K562 (cell line): ENCODE measurements around the gene SLC38A11. TPM values are rescaled to one million over a fixed set of nuclear protein-coding genes. Genes with fewer than 3 reads are reported as not detected.

Source experiments
- ATAC-seq: fragments of 200-7000 bp; cut with Tn5 transposase; 3 replicates; pipeline ENCODE4 v1.9.1; 2020; ENCODE audit warnings: moderate library complexity
- BruUV-seq: library from RNA; stranded (reverse); fragments of 400-500 nt; replicated peaks from 2 replicates; lab custom pipeline; 2021; lab: Mats Ljungman, UMichigan
- CTCF ChIA-PET: fragments of 300-600 bp; formaldehyde crosslinking; extraction: SDS; loops from one replicate; lab custom pipeline; 2021; ENCODE audit warnings: low intra/inter-chr PET ratio; lab: Yijun Ruan, JAX
- POLR2A ChIA-PET: fragments of 300-600, 350-650 bp; sonication (Branson Sonifier 250); formaldehyde crosslinking; extraction: SDS; loops from one replicate; lab custom pipeline; 2021; ENCODE audit warnings: antibody characterized with exemption, inconsistent platforms; lab: Yijun Ruan, JAX
- DNase-seq, 4 experiments: peaks; one replicate each; pipeline versions ENCODE4 v3.0.0 to v3.0.0-alpha.2; 2011 to 2018; ENCODE audit warnings: low spot score in 3 of 4, mixed read lengths in 3 of 4; ENCODE audit errors: extremely low read depth in 1 of 4
- FAIRE-seq: peaks from 2 replicates; lab custom pipeline; 2011; peaks lifted over from hg19 to GRCh38; lab: Jason Lieb, UNC
- H2AFZ ChIP-seq: 2 replicates; pipeline ENCODE4 v1.6.0; 2011; ENCODE audit warnings: low read depth, low read length, control low read depth, inconsistent platforms
- H3K27ac ChIP-seq: fragments of 200-600 bp; 3 replicates; pipeline ENCODE4 v1.8.0; 2011; ENCODE audit warnings: low read depth, mild to moderate bottlenecking, control low read depth, inconsistent platforms, low read length, moderate library complexity, mixed read lengths; ENCODE audit errors: extremely low read depth
- H3K27me3 ChIP-seq, 2 experiments: fragments of 300-600 bp in 1 of 2; 2 replicates in 1 of 2; 3 replicates in 1 of 2; pipeline versions ENCODE4 v1.6.0 to v1.8.0; 2011; ENCODE audit warnings: inconsistent platforms in 2 of 2, low read length in 2 of 2, mild to moderate bottlenecking in 1 of 2, mixed read lengths in 1 of 2, moderate library complexity in 1 of 2; ENCODE audit not compliant: control insufficient read depth in 2 of 2, insufficient read depth in 2 of 2
- H3K36me3 ChIP-seq: fragments of 300-600 bp; 3 replicates; pipeline ENCODE4 v1.8.0; 2011; ENCODE audit warnings: mild to moderate bottlenecking, low read length, inconsistent platforms; ENCODE audit not compliant: control insufficient read depth, insufficient read depth
- H3K4me1 ChIP-seq, 2 experiments: fragments of 200-600 bp in 1 of 2; replicated peaks in 1 of 2; 2 replicates in 1 of 2; 3 replicates in 1 of 2; pipeline versions ENCODE4 v1.5.1 to v1.8.0; 2011; ENCODE audit warnings: inconsistent platforms in 2 of 2, low read length in 2 of 2, mild to moderate bottlenecking in 1 of 2, mixed read lengths in 1 of 2, moderate library complexity in 1 of 2; ENCODE audit not compliant: control insufficient read depth in 2 of 2, insufficient read depth in 2 of 2
- H3K4me2 ChIP-seq: 2 replicates; pipeline ENCODE4 v1.6.1; 2011; ENCODE audit warnings: low read length, control low read depth, inconsistent platforms, mixed read lengths; ENCODE audit not compliant: insufficient read depth
- H3K4me3 ChIP-seq: fragments of 200-600 bp; sonication (generic), shearing (Covaris generic); 2 replicates; pipeline ENCODE4 v1.5.1; 2016; ENCODE audit warnings: control low read depth, inconsistent platforms
- H3K79me2 ChIP-seq: fragments of 200-600 bp; 3 replicates; pipeline ENCODE4 v1.8.0; 2011; ENCODE audit warnings: low read length, inconsistent platforms; ENCODE audit not compliant: control insufficient read depth, insufficient read depth
- H3K9ac ChIP-seq, 2 experiments: 2 replicates each; pipeline versions ENCODE4 v1.6.0 to v1.6.1; 2011; ENCODE audit warnings: low read depth in 2 of 2, low read length in 2 of 2, control low read depth in 1 of 2, inconsistent platforms in 1 of 2, mild to moderate bottlenecking in 1 of 2, mixed read lengths in 1 of 2; ENCODE audit not compliant: insufficient read depth in 1 of 2
- H3K9me1 ChIP-seq: one replicate; pipeline ENCODE4 v1.6.0; 2011; ENCODE audit warnings: inconsistent platforms, mild to moderate bottlenecking, low read length, moderate library complexity; ENCODE audit not compliant: control insufficient read depth, insufficient read depth
- H3K9me3 ChIP-seq: replicated peaks from 2 replicates; pipeline ENCODE4 v1.5.1; 2011; ENCODE audit warnings: low read depth, low read length, inconsistent platforms; ENCODE audit not compliant: control insufficient read depth, insufficient read depth
- H4K20me1 ChIP-seq: replicated peaks from 2 replicates; pipeline ENCODE4 v1.6.1; 2011; ENCODE audit warnings: low read length, inconsistent platforms, mixed read lengths; ENCODE audit not compliant: control insufficient read depth, insufficient read depth
- DIDO1 ChIP-seq: fragments of 450-650 bp; IDR thresholded peaks from 2 replicates; pipeline ENCODE4 v1.6.1; 2016; ENCODE audit warnings: low read depth, missing biosample characterization, missing genetic modification characterization
- KLF13 ChIP-seq: fragments of 450-650 bp; IDR thresholded peaks from 2 replicates; pipeline ENCODE4 v1.6.1; 2016; ENCODE audit warnings: missing genetic modification characterization, low read depth, mild to moderate bottlenecking, missing compliant biosample characterization, moderate library complexity, borderline replicate concordance
- WHSC1 ChIP-seq: IDR thresholded peaks from one replicate; pipeline ENCODE4 v1.6.1; 2012; ENCODE audit warnings: low read length, control low read depth, inconsistent platforms
- ZNF589 ChIP-seq: fragments of 200-800 bp; sonication (Bioruptor generic); IDR thresholded peaks from 2 replicates; pipeline ENCODE4 v1.6.1; 2016; ENCODE audit warnings: low read depth, missing genetic modification characterization, missing compliant biosample characterization
- WGBS: fragments of 100-300 bp; shearing (Covaris generic); methylation state at CpG from one replicate; pipeline ENCODE4 v1.1.6; 2016; ENCODE audit warnings: low coverage, mixed read lengths; ENCODE audit not compliant: insufficient coverage; ENCODE audit errors: missing lambda C conversion rate; 5-methylcytosine and 5-hydroxymethylcytosine counted together
- in situ Hi-C: fragments of 300-500 bp; cut with MboI; formaldehyde crosslinking; loops from 4 replicates; pipeline ENCODE4 v1.15.0; 2018; ENCODE audit warnings: inconsistent platforms, mixed read lengths
- intact Hi-C: fragments of 100-400 bp; cut with micrococcal nuclease; formaldehyde crosslinking; loops from 2 replicates; pipeline ENCODE4 v1.14.2; 2022
- polyA plus RNA-seq, 8 experiments: library from polyadenylated mRNA; depleted of rRNA in 4 of 8; stranded (reverse) in 5 of 8; unstranded in 3 of 8; fragments of >200 nt; fragmentation: Nextera tagmentation in 2 of 8; fragmentation: Illumina TruSeq in 1 of 8; extraction: Ambion mirVana in 2 of 8; extraction: Trizol in 1 of 8; gene quantifications; 2 replicates each; pipeline versions ENCODE4 v1.2.1 to v1.2.3, GENCODE V29; 2011 to 2014; ENCODE audit warnings: inconsistent platforms in 1 of 8, missing spikeins in 1 of 8
- total RNA-seq, 7 experiments: library from RNA; depleted of rRNA in 6 of 7; stranded (reverse); fragments of >200 nt in 6 of 7; fragmentation: Illumina TruSeq in 2 of 7; extraction: Trizol in 2 of 7; gene quantifications; 2 replicates each; pipeline versions ENCODE4 v1.2.1 to v1.2.3, GENCODE V29; 2011 to 2021; ENCODE audit warnings: low replicate concordance in 1 of 7
- TF ChIP-seq, protein P1 (sequence below): sonication (generic); formaldehyde crosslinking; IDR thresholded peaks from 2 replicates; pipeline ENCODE4 v1.8.0; 2022; ENCODE audit warnings: missing genetic modification reagents, mild to moderate bottlenecking, borderline replicate concordance
- TF ChIP-seq, protein P2 (sequence below): fragments of 250-450 bp; sonication (Bioruptor Pico); IDR thresholded peaks from 2 replicates; pipeline ENCODE4 v1.8.0; 2022; ENCODE audit warnings: moderate library complexity, mild to moderate bottlenecking, inconsistent platforms
- TF ChIP-seq, protein P3 (sequence below): fragments of 450-650 bp; IDR thresholded peaks from 2 replicates; pipeline ENCODE4 v1.6.1; 2017; ENCODE audit warnings: antibody characterized with exemption

The SLC38A11 gene
- total and polyA plus RNA-seq, 9 of the 15 experiments (the other 6 are each of a cell fraction or from before 2014, with no cell fraction given) = not detected

DNA sequence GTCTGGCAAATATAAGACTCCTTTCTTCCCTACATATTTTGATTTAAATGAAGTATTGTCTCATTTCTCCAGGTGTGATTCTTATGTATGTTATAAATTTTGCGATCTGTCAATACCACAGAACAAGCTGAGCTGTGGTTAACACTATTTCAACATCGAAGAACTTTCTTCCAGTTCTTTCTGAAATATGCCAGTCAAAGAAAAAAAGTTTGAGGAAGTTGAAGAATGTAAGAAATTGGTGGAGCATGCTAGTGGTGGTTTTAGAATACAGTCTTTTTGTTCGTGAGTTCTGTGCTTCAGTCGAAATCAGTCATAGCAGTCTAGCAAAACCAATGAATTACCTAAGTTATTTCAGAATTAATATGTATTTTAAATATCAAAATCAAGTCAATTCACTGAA, 105.1 kb downstream of the SLC38A11 start:
- ATAC-seq = no peak
- POLR2A ChIA-PET = no interaction called here
- no peaks in the 10 kb centered on the region for H3K4me1 ChIP-seq
- CTCF ChIA-PET = no interaction called here
- H2AFZ ChIP-seq = no peak overlapping the region
- intact Hi-C loops = no loop called here
- H3K79me2 ChIP-seq = no peaks in the 10 kb centered on the region
- no peak overlapping the region for H3K27ac ChIP-seq
- no peaks in the 10 kb centered on the region for H3K9me1 ChIP-seq
- no peak overlapping the region for H3K4me3 ChIP-seq
- TF ChIP-seq, protein P1, sequence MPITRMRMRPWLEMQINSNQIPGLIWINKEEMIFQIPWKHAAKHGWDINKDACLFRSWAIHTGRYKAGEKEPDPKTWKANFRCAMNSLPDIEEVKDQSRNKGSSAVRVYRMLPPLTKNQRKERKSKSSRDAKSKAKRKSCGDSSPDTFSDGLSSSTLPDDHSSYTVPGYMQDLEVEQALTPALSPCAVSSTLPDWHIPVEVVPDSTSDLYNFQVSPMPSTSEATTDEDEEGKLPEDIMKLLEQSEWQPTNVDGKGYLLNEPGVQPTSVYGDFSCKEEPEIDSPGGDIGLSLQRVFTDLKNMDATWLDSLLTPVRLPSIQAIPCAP (CRISPR knock-in tag) = no peak
- TF ChIP-seq WHSC1 (no peak), KLF13 (tag) (no peak), ZNF589 (CRISPR knock-in tag) (no peak), DIDO1 (tag) (no peak)
- TF ChIP-seq, protein P2, sequence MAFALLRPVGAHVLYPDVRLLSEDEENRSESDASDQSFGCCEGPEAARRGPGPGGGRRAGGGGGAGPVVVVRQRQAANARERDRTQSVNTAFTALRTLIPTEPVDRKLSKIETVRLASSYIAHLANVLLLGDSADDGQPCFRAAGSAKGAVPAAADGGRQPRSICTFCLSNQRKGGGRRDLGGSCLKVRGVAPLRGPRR (CRISPR knock-in tag) = no peak
- TF ChIP-seq, protein P3, sequence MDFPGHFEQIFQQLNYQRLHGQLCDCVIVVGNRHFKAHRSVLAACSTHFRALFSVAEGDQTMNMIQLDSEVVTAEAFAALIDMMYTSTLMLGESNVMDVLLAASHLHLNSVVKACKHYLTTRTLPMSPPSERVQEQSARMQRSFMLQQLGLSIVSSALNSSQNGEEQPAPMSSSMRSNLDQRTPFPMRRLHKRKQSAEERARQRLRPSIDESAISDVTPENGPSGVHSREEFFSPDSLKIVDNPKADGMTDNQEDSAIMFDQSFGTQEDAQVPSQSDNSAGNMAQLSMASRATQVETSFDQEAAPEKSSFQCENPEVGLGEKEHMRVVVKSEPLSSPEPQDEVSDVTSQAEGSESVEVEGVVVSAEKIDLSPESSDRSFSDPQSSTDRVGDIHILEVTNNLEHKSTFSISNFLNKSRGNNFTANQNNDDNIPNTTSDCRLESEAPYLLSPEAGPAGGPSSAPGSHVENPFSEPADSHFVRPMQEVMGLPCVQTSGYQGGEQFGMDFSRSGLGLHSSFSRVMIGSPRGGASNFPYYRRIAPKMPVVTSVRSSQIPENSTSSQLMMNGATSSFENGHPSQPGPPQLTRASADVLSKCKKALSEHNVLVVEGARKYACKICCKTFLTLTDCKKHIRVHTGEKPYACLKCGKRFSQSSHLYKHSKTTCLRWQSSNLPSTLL = no peak
- TF ChIP-seq, all 486 proteins: peak for 0
- FAIRE-seq = no peak
- H3K9ac ChIP-seq = no peak overlapping the region
- no peaks in the 10 kb centered on the region for H3K36me3 ChIP-seq
- H3K27me3 ChIP-seq = no peaks in the 10 kb centered on the region
- WGBS = 3% methylated on average over 4 of the region's 4 CpGs
- H3K9me3 ChIP-seq = no peaks in the 10 kb centered on the region
- no peak for DNase-seq
- in situ Hi-C loops = no loop called here
- no peak overlapping the region for H3K4me2 ChIP-seq
- BruUV-seq = no TSS peak
- H4K20me1 ChIP-seq = no peaks in the 10 kb centered on the region
